ENCODE results near the gene TMEM218.

GRCh38 chr11:125147280-125147679 lies 35.9 kb upstream of the TMEM218 start:
- TF ChIP-seq CTCF (IDR thresholded peaks at IDR 0.05), result no peak
- no peak for TF ChIP-seq POLR2A (IDR thresholded peaks at IDR 0.05)
